SHP77 (cell line): ENCODE data around the gene GPR25.
"Not testable (repeated sequence)": the region's sequence is repeated elsewhere in the genome, so short reads cannot be mapped to it uniquely, and the experiment has no call there.

Experiments
- DNase-seq, 2 experiments: peaks; one replicate each; lab custom pipeline; 2025; lab: John Stamatoyannopoulos, UW

GPR25 gene

GRCh38 chr1:200895443-200895789, 22.6 kb downstream of the GPR25 start:
- no peak for DNase-seq

- no peak for DNase-seq
Observed at GRCh38 chr1:200895801-200896530, 23.2 kb downstream of the GPR25 start.

GRCh38 chr1:200896531-200897196, 23.9 kb downstream of the GPR25 start:
- DNase-seq: no peak

GRCh38 chr1:200897259-200897658, 24.5 kb downstream of the GPR25 start:
- no peak for DNase-seq

GRCh38 chr1:200899015-200899386, 26.2 kb downstream of the GPR25 start:
- no peak for DNase-seq

- no peak for DNase-seq
Observed at GRCh38 chr1:200899451-200899915, 26.7 kb downstream of the GPR25 start.

GRCh38 chr1:200899954-200900867, 27.4 kb downstream of the GPR25 start:
- no peak for DNase-seq

- peak in 1 of 2 experiments; percentile 34 for DNase-seq
Observed at GRCh38 chr1:200900877-200901276, 28.1 kb downstream of the GPR25 start.

- no peak for DNase-seq
Observed at GRCh38 chr1:200901350-200901749, 28.6 kb downstream of the GPR25 start.

- peak; percentile 7 to 12 for DNase-seq
Observed at GRCh38 chr1:200901796-200902444, 29.1 kb downstream of the GPR25 start.

- no peak for DNase-seq
Observed at GRCh38 chr1:200903793-200904192, 31.0 kb downstream of the GPR25 start.

- no peak for DNase-seq
Observed at GRCh38 chr1:200904772-200905171, 32.0 kb downstream of the GPR25 start.

- no peak for DNase-seq
Observed at GRCh38 chr1:200905411-200906052, 32.8 kb downstream of the GPR25 start.

GRCh38 chr1:200906491-200906890, 33.7 kb downstream of the GPR25 start:
- DNase-seq: no peak

GRCh38 chr1:200907611-200908097, 34.9 kb downstream of the GPR25 start:
- no peak for DNase-seq

- DNase-seq: no peak
Observed at GRCh38 chr1:200908191-200908868, 35.5 kb downstream of the GPR25 start.

GRCh38 chr1:200909071-200909470, 36.3 kb downstream of the GPR25 start:
- DNase-seq: no peak

- no peak for DNase-seq
Observed at GRCh38 chr1:200909757-200910239, 37.0 kb downstream of the GPR25 start.

- no peak for DNase-seq
Observed at GRCh38 chr1:200911361-200911760, 38.6 kb downstream of the GPR25 start.

GRCh38 chr1:200911936-200912335, 39.2 kb downstream of the GPR25 start:
- not testable (repeated sequence) for DNase-seq
